Stimulated activated naive CD4-positive, alpha-beta T cell (primary cell): ENCODE data around the gene MYL9.

Experiments used
- DNase-seq, 6 experiments: peaks; one replicate each; lab custom pipeline; 2025; lab: John Stamatoyannopoulos, UW

The MYL9 gene

DNA sequence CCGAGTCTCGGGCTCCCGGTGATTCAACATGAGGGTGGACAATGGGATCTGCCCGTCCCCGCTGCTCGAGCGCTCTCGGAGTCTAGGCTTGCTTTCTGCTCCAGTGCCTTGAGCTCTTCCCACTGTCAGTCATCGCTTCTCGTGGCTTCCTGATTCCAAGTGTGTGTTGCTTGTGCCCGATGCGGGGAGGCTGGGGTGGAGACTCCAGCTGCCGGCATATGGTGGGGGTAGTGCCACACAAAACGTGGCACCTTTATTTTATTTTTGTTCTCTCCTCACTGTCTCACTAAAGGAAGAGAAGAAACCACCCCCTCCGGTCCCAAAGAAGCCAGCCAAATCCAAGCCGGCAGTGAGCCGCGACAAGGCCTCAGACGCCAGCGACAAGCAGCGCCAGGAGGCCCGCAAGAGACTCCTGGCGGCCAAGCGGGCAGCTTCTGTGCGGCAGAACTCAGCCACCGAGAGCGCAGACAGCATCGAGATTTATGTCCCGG is 14.8 kb upstream of the MYL9 start:
- no peak for DNase-seq

GRCh38 chr20:36527331-36528125 is 13.8 kb upstream of the MYL9 start:
- no peak for DNase-seq

DNA sequence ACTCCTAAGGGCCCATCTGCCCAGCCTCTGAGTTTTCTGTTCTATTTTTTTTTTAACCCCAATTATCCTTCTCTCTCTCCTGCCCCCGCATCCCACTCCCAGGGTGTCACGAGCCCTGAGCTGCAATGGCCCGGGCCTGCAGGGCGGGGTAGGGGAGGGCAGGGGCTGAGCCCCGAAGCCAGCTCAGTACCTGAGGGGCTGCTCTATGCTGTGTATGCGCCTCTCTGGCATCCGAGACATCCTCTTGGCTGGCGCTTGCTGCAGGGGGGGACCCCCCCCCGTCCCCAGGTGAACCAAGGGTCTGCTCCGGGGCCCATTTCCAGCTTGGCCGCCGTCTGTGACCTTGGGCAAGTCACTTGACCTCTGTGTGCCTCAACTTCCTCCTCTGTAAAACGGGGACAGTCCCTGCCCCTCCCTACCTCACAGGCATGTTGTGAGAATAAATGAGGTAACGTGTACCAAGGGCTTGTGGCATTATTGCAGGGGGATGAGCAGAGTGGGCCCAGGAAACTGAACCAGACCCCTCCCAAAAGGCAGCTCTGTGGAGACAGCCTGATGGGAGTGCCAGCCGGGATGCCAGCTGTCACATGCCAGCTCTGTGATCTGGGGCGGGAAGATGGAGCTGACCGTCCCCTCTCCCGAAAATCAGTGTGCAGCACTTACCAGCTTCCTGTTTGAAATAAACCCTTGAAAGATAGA is 13.0 kb upstream of the MYL9 start:
- DNase-seq: no peak

GRCh38 chr20:36528875-36529417 is 12.4 kb upstream of the MYL9 start:
- DNase-seq: no peak

DNA sequence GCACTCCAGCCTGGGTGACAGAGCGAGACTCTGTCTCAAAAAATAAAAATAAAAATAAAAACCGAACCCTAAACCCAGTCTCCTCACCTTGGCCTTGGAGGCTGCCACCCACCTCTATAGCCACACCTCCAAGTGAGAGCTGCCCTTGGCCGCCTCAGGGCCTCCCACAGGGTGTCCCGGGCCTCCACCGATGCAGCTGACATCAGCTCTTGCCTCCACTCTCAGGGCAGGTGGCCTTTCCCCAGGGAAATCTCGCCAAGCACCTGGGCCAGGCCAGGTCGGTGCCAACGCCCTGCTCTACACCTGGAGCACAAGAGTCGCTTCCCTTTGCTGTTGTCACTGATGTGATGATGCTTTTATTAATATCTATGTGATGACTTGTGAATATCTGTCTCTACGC is 8.9 kb upstream of the MYL9 start:
- DNase-seq: no peak

GRCh38 chr20:36532822-36533221 is 8.5 kb upstream of the MYL9 start:
- DNase-seq: no peak

DNA sequence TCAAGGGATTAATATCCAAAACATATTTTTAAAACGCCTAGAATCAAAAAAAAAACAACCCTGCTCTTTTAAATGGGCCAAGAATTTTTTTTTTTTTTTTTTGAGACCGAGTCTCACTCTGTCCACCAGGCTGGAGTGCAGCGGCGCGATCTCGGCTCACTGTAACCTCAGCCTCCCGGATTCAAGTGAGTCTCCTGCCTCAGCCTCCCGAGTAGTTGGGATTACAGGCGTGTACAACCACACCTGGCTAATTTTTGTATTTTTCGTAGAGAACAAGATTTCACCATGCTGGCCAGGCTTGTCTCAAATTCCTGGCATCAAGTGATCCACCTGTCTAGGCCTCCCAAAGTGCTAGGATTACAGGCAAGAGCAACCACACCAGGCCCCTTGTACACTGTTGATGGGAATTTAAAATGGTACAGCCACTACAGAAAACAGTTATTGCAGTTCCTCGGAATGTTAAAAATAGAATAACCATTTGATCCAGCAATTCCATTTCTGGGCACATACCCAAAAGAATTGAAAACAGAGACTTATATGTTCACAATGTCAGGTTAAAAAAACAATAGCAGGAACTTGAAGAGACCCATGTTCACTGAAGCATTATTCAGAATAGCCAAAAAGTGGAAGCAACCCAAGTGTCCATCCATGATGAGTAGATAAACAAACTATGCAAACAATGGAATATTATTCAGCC is 3.1 kb upstream of the MYL9 start:
- DNase-seq: no peak

DNA sequence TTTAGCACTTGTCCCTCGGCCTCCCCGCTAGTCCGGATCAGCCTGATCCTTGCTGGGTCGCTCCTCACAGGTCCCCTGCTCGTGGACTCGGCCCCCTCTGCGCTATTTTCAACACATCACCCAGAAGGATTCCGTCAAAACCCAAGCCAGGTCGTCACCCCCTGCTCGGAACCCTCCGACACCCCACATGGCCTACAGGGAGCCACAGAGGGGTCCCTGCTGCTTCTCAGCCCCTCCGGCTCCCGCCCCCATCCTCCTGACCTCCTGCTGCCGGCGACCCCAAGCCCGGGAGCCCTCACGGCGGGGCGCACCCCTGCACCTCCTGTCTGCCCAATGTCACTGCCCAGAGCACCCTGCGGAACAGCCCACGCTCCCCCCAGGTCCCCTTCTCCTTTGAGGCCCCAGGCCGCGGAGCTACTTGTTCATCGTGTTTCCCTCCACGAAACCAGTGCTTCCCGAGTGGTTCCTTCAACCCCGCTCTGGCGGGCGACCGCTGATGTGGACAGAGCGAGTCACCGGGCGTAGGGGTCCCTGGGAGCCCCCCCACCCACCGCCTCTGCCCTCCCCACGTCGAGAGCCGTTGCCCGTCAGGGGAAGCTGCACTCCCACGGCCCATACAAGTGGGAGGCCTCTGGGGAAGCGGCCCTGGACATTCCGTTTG is 638 bp upstream of the MYL9 start:
- DNase-seq: no peak

DNA sequence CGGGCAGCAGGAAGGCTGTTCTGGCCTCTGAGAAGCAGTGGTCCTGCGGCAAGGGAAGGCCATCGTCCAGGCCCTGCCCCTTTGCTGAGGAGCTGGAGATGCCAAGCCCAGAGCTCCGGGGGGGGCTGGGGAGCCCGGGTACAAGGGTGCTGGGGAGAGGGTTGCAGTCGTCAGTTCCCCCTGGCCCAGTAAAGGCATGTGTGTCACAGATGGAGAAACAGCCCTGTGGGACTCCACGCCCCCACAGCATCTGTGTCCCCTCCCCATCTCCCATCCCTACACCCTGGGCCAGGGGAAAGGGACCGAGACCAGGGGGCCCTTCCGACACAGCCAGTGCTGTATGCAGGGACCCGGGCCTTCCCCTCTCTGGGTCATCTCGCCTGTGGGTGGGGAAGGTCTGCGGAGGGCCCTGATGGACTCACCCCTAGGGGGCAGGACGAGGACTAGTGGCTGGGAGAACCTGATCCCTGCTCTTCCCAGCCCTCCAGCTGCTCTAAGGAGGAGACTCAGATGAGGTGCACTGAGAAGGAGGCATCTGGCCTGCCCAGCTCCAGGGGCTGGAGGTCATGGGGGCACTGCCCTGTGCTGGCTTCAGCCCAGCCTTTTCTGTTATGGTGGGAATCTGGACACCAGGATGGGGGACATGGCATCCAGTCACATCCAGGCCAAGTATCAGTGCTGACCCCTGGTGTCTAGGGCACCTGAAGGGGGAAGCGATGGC is 609 bp downstream of the MYL9 start:
- DNase-seq: no peak

- no peak for DNase-seq
These were observed 1.3 kb downstream of the MYL9 start for GRCh38 chr20:36542516-36543183.

- DNase-seq: no peak
These were observed 2.1 kb downstream of the MYL9 start for GRCh38 chr20:36543184-36544133.

DNA sequence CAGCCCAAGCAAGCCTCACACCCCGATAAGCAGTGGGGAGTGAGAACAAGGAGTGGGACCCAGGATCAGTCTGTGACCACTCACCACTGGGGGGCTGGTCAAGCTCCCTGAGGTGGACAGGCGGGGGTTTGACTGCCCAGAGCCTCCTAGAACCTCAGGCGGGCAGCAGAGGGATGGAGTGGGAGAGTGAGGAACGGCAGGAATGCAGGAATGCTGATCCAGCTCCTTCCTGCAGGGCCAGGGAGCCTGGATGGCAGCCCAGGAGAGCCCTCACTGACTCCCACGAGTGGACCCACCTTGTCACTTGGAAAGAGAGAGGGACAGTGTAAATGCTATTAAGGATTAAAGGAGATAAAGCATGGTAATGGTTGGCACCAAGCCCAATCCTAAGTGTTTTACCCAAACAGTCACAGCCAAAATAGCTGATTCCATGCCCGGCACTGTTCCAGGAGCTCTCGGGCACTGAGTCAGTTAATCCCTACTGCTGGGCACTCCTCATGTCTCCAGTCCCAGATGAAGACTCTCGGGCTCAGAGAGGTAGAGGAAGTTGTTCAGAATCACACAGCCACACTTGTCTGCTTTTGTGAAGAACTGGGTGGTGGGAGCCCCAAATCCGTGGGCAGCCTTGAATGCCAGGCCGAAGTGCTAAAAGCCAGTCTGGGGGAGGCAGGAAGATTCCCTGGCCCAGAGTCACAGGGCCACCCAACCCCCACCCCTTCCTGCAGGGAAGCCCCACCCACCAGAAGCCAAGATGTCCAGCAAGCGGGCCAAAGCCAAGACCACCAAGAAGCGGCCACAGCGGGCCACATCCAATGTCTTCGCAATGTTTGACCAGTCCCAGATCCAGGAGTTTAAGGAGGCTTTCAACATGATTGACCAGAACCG is 3.1 kb downstream of the MYL9 start:
- DNase-seq: no peak

DNA sequence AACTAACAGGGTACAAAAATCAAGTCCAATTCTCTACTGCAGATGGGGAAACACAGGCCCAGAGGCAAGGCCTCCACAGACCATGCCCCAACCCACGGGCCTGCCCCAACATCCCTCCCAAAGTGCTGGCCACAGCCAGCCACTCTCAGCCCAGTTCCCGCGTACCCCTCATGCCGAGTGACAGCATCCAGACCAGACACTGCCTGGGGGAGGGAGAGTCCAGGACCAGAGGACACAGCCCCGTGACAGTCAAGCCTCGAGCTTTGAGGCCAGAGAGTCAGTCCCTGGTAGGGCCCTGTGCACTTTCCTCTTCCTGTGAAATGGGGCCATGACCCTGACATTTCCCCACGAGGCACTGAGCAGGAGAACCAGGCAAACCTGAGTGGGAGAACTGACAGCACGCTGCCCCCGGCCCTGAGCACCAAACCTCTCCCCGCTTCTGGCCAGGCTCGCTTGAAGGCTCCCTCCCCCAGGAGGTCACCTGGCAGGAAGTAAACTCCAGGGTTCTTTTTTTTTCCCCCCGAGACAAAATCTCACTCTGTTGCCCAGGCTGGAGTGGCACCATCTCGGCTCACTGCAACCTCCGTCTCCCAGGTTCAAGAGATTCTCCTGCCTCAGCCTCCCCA is 4.9 kb downstream of the MYL9 start:
- no peak for DNase-seq

DNA sequence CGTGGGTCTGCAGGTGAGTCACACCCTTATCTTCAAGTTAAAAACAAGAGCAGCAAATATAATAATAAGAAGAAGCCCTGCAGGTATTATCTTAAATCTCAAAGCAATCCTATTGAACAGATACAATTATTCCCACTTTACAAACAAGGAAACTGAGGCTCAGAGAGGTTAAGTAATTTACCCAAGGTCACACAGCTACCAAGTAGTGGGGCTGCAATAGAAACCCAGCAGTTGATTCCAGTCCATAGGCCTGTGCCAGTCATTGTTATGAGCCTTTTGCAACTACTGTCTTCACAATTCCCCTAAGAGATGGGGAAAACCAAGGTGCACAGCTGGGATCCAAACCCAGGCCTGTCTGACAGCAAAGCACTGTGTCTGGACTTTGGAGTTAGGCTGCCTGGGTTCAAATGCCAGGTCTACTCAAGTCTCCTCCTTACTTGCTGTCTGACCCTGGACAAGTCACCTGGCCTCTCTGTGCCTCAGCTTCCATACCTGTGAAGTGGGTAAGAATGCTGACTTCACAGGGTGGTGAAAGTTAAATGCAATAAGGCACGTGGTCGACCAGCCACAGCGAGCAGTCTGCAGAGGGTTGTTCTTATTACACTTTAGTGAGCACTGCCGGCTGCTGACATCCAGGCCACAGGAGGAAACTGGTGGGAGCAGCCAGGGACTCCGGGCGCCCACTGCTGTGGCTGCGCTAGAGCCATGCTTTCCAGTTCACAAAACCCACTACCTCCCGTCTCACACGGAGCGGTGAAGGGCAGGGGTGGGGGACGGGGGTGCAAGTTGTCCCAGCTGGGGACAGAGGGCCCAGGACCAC is 6.1 kb downstream of the MYL9 start:
- DNase-seq: no peak

- DNase-seq: no peak
These were observed 6.6 kb downstream of the MYL9 start for GRCh38 chr20:36548006-36548315.

- DNase-seq: no peak
These were observed 7.6 kb downstream of the MYL9 start for GRCh38 chr20:36548704-36549627.

GRCh38 chr20:36549628-36549941 is 8.3 kb downstream of the MYL9 start:
- DNase-seq: no peak
